B cell (primary cell): Measurements from ENCODE around the gene CHD6. TPM values are rescaled to one million over a fixed set of nuclear protein-coding genes. Genes with fewer than 3 reads are reported as not detected.

Source experiments
- ATAC-seq: fragments of 200-7000 bp; cut with Tn5 transposase; one replicate; pipeline ENCODE4 v1.10.0; 2021; ENCODE audit warnings: low read depth, mild to moderate bottlenecking, moderate number of reproducible peaks, moderate library complexity
- CTCF ChIA-PET: fragments of 350-600 bp; sonication (Branson Sonifier 250); formaldehyde crosslinking; loops from one replicate; lab custom pipeline; 2021; ENCODE audit warnings: antibody characterized with exemption, inconsistent platforms; lab: Charles Lee
- POLR2A ChIA-PET: fragments of 350-600 bp; sonication (Branson Sonifier 250); formaldehyde crosslinking; loops from one replicate; lab custom pipeline; 2021; ENCODE audit warnings: antibody characterized with exemption; lab: Charles Lee
- DNase-seq: peaks from one replicate; pipeline ENCODE4 v3.0.0; 2013
- H2AFZ ChIP-seq: 2 replicates; pipeline ENCODE4 v1.6.1; 2012; ENCODE audit warnings: mild to moderate bottlenecking, low read depth, low read length; ENCODE audit not compliant: insufficient read depth, poor library complexity, severe bottlenecking
- H3K27ac ChIP-seq, 2 donors: 1 replicate in 1 of 2; 2 replicates in 1 of 2; pipeline ENCODE4 v1.5.1; 2012 to 2013; ENCODE audit warnings: low read length in 2 of 2, mild to moderate bottlenecking in 2 of 2, moderate library complexity in 1 of 2
- H3K27me3 ChIP-seq, 4 experiments: fragments of 200-600 bp in 1 of 4; sonication (generic) in 1 of 4; replicated peaks in 1 of 4; 1 replicate in 2 of 4; 2 replicates in 2 of 4; pipeline versions ENCODE4 v1.6.1 to v1.7.0; 2013 to 2016; ENCODE audit warnings: low read length in 3 of 4, mild to moderate bottlenecking in 2 of 4, mixed read lengths in 1 of 4, moderate library complexity in 1 of 4; ENCODE audit not compliant: insufficient read depth in 4 of 4, control insufficient read depth in 3 of 4; ENCODE audit errors: control extremely low read depth in 1 of 4
- H3K36me3 ChIP-seq, 2 experiments: replicated peaks in 1 of 2; 1 replicate in 1 of 2; 2 replicates in 1 of 2; pipeline versions ENCODE4 v1.6.1 to v1.7.1; 2013; ENCODE audit warnings: low read length in 1 of 2; ENCODE audit not compliant: insufficient read depth in 2 of 2, control insufficient read depth in 1 of 2; ENCODE audit errors: control extremely low read depth in 1 of 2, extremely low read depth in 1 of 2
- H3K4me1 ChIP-seq, 2 donors: fragments of 200-600 bp in 1 of 2; sonication (generic) in 1 of 2; 1 replicate in 1 of 2; 2 replicates in 1 of 2; pipeline versions ENCODE4 v1.5.1 to v1.6.1; 2013 to 2017; ENCODE audit warnings: low read length in 2 of 2; ENCODE audit not compliant: control insufficient read depth in 2 of 2, insufficient read depth in 2 of 2
- H3K4me2 ChIP-seq: replicated peaks from 2 replicates; pipeline ENCODE3; 2012; ENCODE audit warnings: mild to moderate bottlenecking, low read depth, low read length; ENCODE audit not compliant: poor library complexity, severe bottlenecking
- H3K4me3 ChIP-seq, 5 experiments: fragments of 200-600 bp in 1 of 5; sonication (generic) in 1 of 5; 1 replicate in 3 of 5; 2 replicates in 2 of 5; pipeline versions ENCODE4 v1.5.1 to v1.7.0; 2011 to 2016; ENCODE audit warnings: low read length in 4 of 5, mild to moderate bottlenecking in 4 of 5, low read depth in 2 of 5, control low read depth in 1 of 5, moderate library complexity in 1 of 5; ENCODE audit not compliant: insufficient read depth in 1 of 5; ENCODE audit errors: control extremely low read depth in 1 of 5, extremely low read depth in 1 of 5
- H3K79me2 ChIP-seq: fragments of 200-600 bp; sonication (generic); one replicate; pipeline ENCODE4 v1.6.0; 2016; ENCODE audit warnings: low read length; ENCODE audit not compliant: control insufficient read depth, insufficient read depth
- H3K9ac ChIP-seq: fragments of 200-600 bp; sonication (generic); 2 replicates; pipeline ENCODE4 v1.6.1; 2017; ENCODE audit warnings: mild to moderate bottlenecking, low read length, moderate library complexity
- H3K9me3 ChIP-seq, 3 donors: one replicate each; pipeline versions ENCODE4 v1.6.1 to v1.7.1; 2013; ENCODE audit warnings: low read length in 2 of 3; ENCODE audit not compliant: control insufficient read depth in 2 of 3, insufficient read depth in 1 of 3; ENCODE audit errors: control extremely low read depth in 1 of 3
- H4K20me1 ChIP-seq: 2 replicates; pipeline ENCODE4 v1.6.0; 2012; ENCODE audit warnings: mild to moderate bottlenecking, low read length; ENCODE audit not compliant: insufficient read depth, control insufficient read depth, poor library complexity, severe bottlenecking
- H3K27ac Mint-ChIP-seq: one replicate; pipeline ENCODE4 v1.8.0; 2021; ENCODE audit warnings: mixed read lengths
- H3K27me3 Mint-ChIP-seq: one replicate; pipeline ENCODE4 v1.8.0; 2021; ENCODE audit warnings: mixed read lengths
- H3K4me1 Mint-ChIP-seq: one replicate; pipeline ENCODE4 v1.8.0; 2021; ENCODE audit warnings: mixed read lengths
- H3K4me3 Mint-ChIP-seq: one replicate; pipeline ENCODE4 v1.8.0; 2021; ENCODE audit warnings: mixed read lengths
- H3K9me3 Mint-ChIP-seq: one replicate; pipeline ENCODE4 v1.8.0; 2022; ENCODE audit warnings: mixed read lengths; ENCODE audit not compliant: insufficient read depth
- EZH2 ChIP-seq: IDR thresholded peaks from 2 replicates; pipeline ENCODE4 v1.6.1; 2012; ENCODE audit warnings: borderline replicate concordance, low read depth, mild to moderate bottlenecking, moderate library complexity, low read length; ENCODE audit not compliant: insufficient read depth, poor library complexity, severe bottlenecking
- WGBS: methylation state at CpG from one replicate; pipeline ENCODE4 v1.1.5; 2013; ENCODE audit warnings: missing lambda C conversion rate; ENCODE audit not compliant: insufficient coverage; 5-methylcytosine and 5-hydroxymethylcytosine counted together
- intact Hi-C: fragments of 100-400 bp; cut with micrococcal nuclease; formaldehyde crosslinking; loops from one replicate; pipeline ENCODE4 v1.10.0; 2022
- polyA plus RNA-seq: library from polyadenylated mRNA; depleted of rRNA; stranded (reverse); fragments of >200 nt; gene quantifications from 2 replicates; pipeline ENCODE4 v1.2.3, GENCODE V29; 2012
- total RNA-seq, 2 donors: library from RNA; stranded (reverse); fragments of 120-200 nt in 1 of 2; gene quantifications; 1 replicate in 1 of 2; 2 replicates in 1 of 2; pipeline versions ENCODE4 v1.2.3 to v1.2.4, GENCODE V29; 2013 to 2022
- TF ChIP-seq, protein P1 (sequence below): fragments of 200-600 bp; IDR thresholded peaks from one replicate; pipeline ENCODE4 v1.8.0; 2022; ENCODE audit warnings: antibody characterized with exemption, mild to moderate bottlenecking

CHD6 gene
- total and polyA plus RNA-seq, 2 donors (not counting 1 experiment from before 2014, with no cell fraction given) = 10.3 to 117 TPM

DNA sequence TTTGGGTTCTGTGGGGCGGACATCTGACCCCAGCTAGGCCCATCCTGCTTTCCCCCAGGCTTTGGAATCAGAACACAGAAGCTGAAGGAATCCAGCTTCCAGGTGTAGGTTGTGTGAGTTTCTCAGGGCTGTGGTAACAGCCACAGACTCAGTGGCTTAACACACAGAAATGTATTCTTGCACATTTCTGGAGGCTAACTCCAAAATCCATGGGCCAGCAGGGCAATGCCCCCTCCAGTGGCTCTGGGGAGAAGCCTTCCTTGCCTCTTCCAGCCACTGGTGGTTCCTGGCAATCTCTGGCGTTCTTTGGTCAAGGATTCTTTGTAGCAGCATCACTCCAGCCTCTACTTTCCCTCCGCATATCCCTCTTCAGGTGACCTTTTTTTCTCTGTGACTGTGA is 250.2 kb downstream of the CHD6 start:
- no peak overlapping the region for H3K27ac Mint-ChIP-seq
- peaks cover 0 to 32% (median 5%) of the 10 kb centered on the region in 3 donors for H3K9me3 ChIP-seq
- no peak overlapping the region for H3K27ac ChIP-seq
- DNase-seq = no peak
- peaks cover 5% of the 10 kb centered on the region for H3K9me3 Mint-ChIP-seq
- ChIA-PET CTCF (no interaction called here), POLR2A (no interaction called here)
- H3K79me2 ChIP-seq = no peaks in the 10 kb centered on the region
- H3K36me3 ChIP-seq = no peaks in the 10 kb centered on the region
- no peak overlapping the region for H3K9ac ChIP-seq
- H3K4me3 ChIP-seq = no peak overlapping the region
- no peaks in the 10 kb centered on the region for H3K4me1 ChIP-seq
- no peak overlapping the region for H3K4me3 Mint-ChIP-seq
- peaks cover 0 to 19% (median 9%) of the 10 kb centered on the region in 4 experiments for H3K27me3 ChIP-seq
- ATAC-seq = no peak
- WGBS = 76% methylated on average over 3 of the region's 3 CpGs
- H2AFZ ChIP-seq = no peak overlapping the region
- TF ChIP-seq, protein P1, sequence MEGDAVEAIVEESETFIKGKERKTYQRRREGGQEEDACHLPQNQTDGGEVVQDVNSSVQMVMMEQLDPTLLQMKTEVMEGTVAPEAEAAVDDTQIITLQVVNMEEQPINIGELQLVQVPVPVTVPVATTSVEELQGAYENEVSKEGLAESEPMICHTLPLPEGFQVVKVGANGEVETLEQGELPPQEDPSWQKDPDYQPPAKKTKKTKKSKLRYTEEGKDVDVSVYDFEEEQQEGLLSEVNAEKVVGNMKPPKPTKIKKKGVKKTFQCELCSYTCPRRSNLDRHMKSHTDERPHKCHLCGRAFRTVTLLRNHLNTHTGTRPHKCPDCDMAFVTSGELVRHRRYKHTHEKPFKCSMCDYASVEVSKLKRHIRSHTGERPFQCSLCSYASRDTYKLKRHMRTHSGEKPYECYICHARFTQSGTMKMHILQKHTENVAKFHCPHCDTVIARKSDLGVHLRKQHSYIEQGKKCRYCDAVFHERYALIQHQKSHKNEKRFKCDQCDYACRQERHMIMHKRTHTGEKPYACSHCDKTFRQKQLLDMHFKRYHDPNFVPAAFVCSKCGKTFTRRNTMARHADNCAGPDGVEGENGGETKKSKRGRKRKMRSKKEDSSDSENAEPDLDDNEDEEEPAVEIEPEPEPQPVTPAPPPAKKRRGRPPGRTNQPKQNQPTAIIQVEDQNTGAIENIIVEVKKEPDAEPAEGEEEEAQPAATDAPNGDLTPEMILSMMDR = no peak
- TF ChIP-seq EZH2 = no peak
- peaks cover 51% of the 10 kb centered on the region for H3K27me3 Mint-ChIP-seq
- no peaks in the 10 kb centered on the region for H4K20me1 ChIP-seq
- H3K4me2 ChIP-seq = no peak overlapping the region
- intact Hi-C loops = no loop called here
- H3K4me1 Mint-ChIP-seq = peaks cover 6% of the 10 kb centered on the region

DNA sequence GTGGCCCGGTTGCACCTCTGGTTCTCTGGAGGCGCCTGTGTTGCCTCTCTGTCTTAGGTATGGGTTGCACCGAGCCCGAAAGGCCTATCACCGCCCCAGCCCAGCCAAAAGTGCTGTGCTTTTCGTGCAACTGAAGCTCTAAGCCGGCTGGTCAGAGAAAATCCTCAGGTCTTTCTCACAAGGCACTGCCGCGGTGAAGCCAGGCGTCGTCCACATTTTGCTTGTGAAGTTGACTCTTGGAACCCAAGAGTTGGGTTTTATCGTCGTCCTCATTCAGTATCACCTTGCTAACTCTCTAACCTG is 250.8 kb downstream of the CHD6 start:
- TF ChIP-seq EZH2 = no peak
- TF ChIP-seq, protein P1 = no peak
- Histone ChIP-seq H3K4me1 (no peaks in the 10 kb centered on the region), H3K4me2 (no peak overlapping the region), H3K27ac (no peak overlapping the region), H3K27me3 (peaks cover 0 to 19% (median 9%) of the 10 kb centered on the region in 4 experiments), H3K9ac (no peak overlapping the region), H4K20me1 (no peaks in the 10 kb centered on the region), H2AFZ (no peak overlapping the region), H3K9me3 (peaks cover 0 to 27% (median 5%) of the 10 kb centered on the region in 3 donors), H3K36me3 (no peaks in the 10 kb centered on the region), H3K4me3 (no peak overlapping the region), H3K79me2 (no peaks in the 10 kb centered on the region)
- CTCF ChIA-PET = no interaction called here
- H3K9me3 Mint-ChIP-seq = peaks cover 5% of the 10 kb centered on the region
- no peak for DNase-seq
- ATAC-seq = no peak
- H3K4me1 Mint-ChIP-seq = peaks cover 6% of the 10 kb centered on the region
- peak overlapping the region; percentile 47 for H3K4me3 Mint-ChIP-seq
- H3K27me3 Mint-ChIP-seq = peaks cover 46% of the 10 kb centered on the region
- no peak overlapping the region for H3K27ac Mint-ChIP-seq
- 46% methylated on average over 13 of the region's 13 CpGs for WGBS
- intact Hi-C loops = no loop called here
- POLR2A ChIA-PET = no interaction called here
